ENCODE measurements around the gene SLK.

GRCh38 chr10:104029521-104029860, 62.6 kb downstream of the SLK start:
- TF ChIP-seq CTCF (IDR thresholded peaks at IDR 0.05; ENCODE audit: extremely low read depth in 1 of 2, insufficient read depth in 1 of 2, low read depth in 1 of 2, low read length in 2 of 2): no peak
- TF ChIP-seq POLR2AphosphoS5 (IDR thresholded peaks at IDR 0.05; ENCODE audit: insufficient read depth, low read depth, low read length): no peak
- no peak for TF ChIP-seq JUN (IDR thresholded peaks at IDR 0.05; ENCODE audit: borderline replicate concordance, insufficient read depth, insufficient read length, low read depth)

Measured in endothelial cell of umbilical vein (primary cell).